ENCODE data around the gene DOCK10.

Gene DOCK10

GRCh38 chr2:224909885-224910573 lies 132.2 kb downstream of the DOCK10 start:
- no peak for DNase-seq

GRCh38 chr2:224908818-224909217 lies 133.4 kb downstream of the DOCK10 start:
- no peak for DNase-seq

- DNase-seq, result no peak
These were observed 137.9 kb downstream of the DOCK10 start for GRCh38 chr2:224904381-224904780.

- no peak for DNase-seq
These were observed 138.6 kb downstream of the DOCK10 start for GRCh38 chr2:224903621-224904020.

GRCh38 chr2:224901121-224901676 lies 141.1 kb downstream of the DOCK10 start:
- no peak for DNase-seq

GRCh38 chr2:224895377-224895776 lies 146.9 kb downstream of the DOCK10 start:
- no peak for DNase-seq

- no peak for DNase-seq
These were observed 147.9 kb downstream of the DOCK10 start for GRCh38 chr2:224894356-224894755.

- no peak for DNase-seq
These were observed 148.4 kb downstream of the DOCK10 start for GRCh38 chr2:224893848-224894247.

- no peak for DNase-seq
These were observed 149.6 kb downstream of the DOCK10 start for GRCh38 chr2:224892574-224893204.

- DNase-seq, result no peak
These were observed 151.9 kb downstream of the DOCK10 start for GRCh38 chr2:224890372-224890771.

GRCh38 chr2:224887141-224887540 lies 155.1 kb downstream of the DOCK10 start:
- no peak for DNase-seq

- DNase-seq, result no peak
These were observed 156.3 kb downstream of the DOCK10 start for GRCh38 chr2:224885836-224886547.

- DNase-seq, result no peak
These were observed 157.0 kb downstream of the DOCK10 start for GRCh38 chr2:224885291-224885690.

GRCh38 chr2:224884188-224884587 lies 158.1 kb downstream of the DOCK10 start:
- DNase-seq, result no peak

- DNase-seq, result no peak
These were observed 158.6 kb downstream of the DOCK10 start for GRCh38 chr2:224883700-224884099.

GRCh38 chr2:224883172-224883516 lies 159.1 kb downstream of the DOCK10 start:
- no peak for DNase-seq

GRCh38 chr2:224882291-224883171 lies 159.7 kb downstream of the DOCK10 start:
- DNase-seq, result no peak

GRCh38 chr2:224881846-224882245 lies 160.4 kb downstream of the DOCK10 start:
- DNase-seq, result no peak

GRCh38 chr2:224876522-224876921 lies 165.7 kb downstream of the DOCK10 start:
- DNase-seq, result no peak

GRCh38 chr2:224875841-224876240 lies 166.4 kb downstream of the DOCK10 start:
- DNase-seq, result no peak

- no peak for DNase-seq
These were observed 167.1 kb downstream of the DOCK10 start for GRCh38 chr2:224875153-224875552.

- no peak for DNase-seq
These were observed 170.5 kb downstream of the DOCK10 start for GRCh38 chr2:224871813-224872212.

- DNase-seq, result no peak
These were observed 171.9 kb downstream of the DOCK10 start for GRCh38 chr2:224870341-224870740.
